Prostate gland (tissue), 2 donors: ENCODE results near the gene GIMAP4.

ENCODE experiments used
- POLR2A ChIP-seq: fragments of 450-650 bp; IDR thresholded peaks from one replicate; pipeline ENCODE4 v1.6.1; 2016; ENCODE audit warnings: antibody characterized with exemption, mild to moderate bottlenecking
- TF ChIP-seq, protein P1 (sequence below), 4 experiments: fragments of 200-600 bp in 2 of 4; fragments of 450-650 bp in 2 of 4; sonication (generic) in 2 of 4; IDR thresholded peaks; 1 replicate in 3 of 4; 2 replicates in 1 of 4; pipeline ENCODE4 v1.5.1; 2016 to 2019; ENCODE audit warnings: antibody characterized with exemption in 4 of 4, mild to moderate bottlenecking in 2 of 4, moderate library complexity in 2 of 4

DNA sequence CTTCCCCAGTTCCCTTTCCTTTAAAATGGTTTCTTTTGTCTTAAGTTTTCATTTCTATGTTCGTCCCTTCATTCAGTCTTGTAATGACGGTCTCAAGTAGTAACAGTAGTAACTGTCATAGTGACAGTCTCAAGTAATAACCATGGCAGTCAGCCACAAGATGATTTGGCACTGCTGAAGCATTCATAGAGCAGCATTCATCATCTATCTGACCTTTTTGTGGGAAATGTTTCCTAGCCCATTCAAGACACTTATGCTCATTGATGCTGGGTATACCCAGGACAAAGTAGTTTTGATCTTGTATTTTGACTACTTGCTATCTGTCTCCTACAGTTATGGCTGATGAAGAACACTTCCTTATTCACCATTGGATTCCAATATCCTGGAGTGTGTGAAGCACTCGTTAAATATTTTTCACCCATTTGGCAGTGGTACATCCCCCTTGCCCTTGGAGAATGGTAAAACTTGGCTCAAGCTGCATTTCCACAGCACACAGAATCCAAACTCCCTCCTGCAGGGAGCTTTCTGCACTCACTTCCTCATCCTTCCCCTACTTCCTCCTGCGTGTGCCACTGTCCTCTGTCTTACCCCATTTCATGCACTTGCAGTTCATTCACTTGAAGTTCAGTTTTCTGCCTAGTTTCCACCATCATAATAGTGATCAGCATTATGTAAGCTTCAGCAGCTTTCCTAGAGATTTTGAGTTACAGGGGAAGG lies 19.0 kb downstream of the GIMAP4 start:
- no peak for TF ChIP-seq POLR2A
- TF ChIP-seq, protein P1, sequence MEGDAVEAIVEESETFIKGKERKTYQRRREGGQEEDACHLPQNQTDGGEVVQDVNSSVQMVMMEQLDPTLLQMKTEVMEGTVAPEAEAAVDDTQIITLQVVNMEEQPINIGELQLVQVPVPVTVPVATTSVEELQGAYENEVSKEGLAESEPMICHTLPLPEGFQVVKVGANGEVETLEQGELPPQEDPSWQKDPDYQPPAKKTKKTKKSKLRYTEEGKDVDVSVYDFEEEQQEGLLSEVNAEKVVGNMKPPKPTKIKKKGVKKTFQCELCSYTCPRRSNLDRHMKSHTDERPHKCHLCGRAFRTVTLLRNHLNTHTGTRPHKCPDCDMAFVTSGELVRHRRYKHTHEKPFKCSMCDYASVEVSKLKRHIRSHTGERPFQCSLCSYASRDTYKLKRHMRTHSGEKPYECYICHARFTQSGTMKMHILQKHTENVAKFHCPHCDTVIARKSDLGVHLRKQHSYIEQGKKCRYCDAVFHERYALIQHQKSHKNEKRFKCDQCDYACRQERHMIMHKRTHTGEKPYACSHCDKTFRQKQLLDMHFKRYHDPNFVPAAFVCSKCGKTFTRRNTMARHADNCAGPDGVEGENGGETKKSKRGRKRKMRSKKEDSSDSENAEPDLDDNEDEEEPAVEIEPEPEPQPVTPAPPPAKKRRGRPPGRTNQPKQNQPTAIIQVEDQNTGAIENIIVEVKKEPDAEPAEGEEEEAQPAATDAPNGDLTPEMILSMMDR (IDR thresholded peaks at IDR 0.05), result no peak
